Choroid plexus epithelial cell (primary cell): Measurements from ENCODE around the gene PLCG2.

Experiments
- DNase-seq: peaks from one replicate; pipeline ENCODE4 v3.0.0-alpha.2; 2010; ENCODE audit warnings: low read depth
- H3K4me3 ChIP-seq: 2 replicates; pipeline ENCODE4 v1.5.1; 2011; ENCODE audit warnings: low read depth, mild to moderate bottlenecking, control low read depth, low read length, moderate library complexity
- TF ChIP-seq, protein P1 (sequence below): conservative IDR thresholded peaks from 2 replicates; pipeline ENCODE4 v1.5.1; 2011; ENCODE audit warnings: low read depth, mild to moderate bottlenecking, control low read depth, inconsistent platforms, low read length, moderate library complexity

The PLCG2 gene

DNA sequence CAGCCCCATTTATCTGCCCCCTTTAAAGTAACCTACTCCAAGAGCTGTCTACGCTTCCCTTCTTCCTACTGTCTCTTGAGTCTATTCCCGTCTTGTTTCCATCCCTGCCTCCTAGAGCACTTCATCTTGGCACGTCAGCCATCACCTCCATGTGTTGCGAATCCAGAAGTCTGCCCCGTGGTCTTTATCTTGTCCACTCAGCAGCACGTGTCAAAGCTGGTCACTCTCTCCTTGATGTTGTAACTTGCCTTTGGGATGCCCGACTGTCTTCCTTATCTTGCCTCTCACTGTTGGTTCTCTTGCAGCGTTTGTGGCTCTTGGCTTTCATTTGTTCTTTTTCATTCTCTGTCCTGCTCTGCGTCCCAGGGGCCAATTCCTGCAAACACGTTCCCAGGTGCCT lies 99.4 kb downstream of the PLCG2 start:
- H3K4me3 ChIP-seq, result no peak overlapping the region
- TF ChIP-seq, protein P1, sequence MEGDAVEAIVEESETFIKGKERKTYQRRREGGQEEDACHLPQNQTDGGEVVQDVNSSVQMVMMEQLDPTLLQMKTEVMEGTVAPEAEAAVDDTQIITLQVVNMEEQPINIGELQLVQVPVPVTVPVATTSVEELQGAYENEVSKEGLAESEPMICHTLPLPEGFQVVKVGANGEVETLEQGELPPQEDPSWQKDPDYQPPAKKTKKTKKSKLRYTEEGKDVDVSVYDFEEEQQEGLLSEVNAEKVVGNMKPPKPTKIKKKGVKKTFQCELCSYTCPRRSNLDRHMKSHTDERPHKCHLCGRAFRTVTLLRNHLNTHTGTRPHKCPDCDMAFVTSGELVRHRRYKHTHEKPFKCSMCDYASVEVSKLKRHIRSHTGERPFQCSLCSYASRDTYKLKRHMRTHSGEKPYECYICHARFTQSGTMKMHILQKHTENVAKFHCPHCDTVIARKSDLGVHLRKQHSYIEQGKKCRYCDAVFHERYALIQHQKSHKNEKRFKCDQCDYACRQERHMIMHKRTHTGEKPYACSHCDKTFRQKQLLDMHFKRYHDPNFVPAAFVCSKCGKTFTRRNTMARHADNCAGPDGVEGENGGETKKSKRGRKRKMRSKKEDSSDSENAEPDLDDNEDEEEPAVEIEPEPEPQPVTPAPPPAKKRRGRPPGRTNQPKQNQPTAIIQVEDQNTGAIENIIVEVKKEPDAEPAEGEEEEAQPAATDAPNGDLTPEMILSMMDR, result no peak
- DNase-seq, result no peak

DNA sequence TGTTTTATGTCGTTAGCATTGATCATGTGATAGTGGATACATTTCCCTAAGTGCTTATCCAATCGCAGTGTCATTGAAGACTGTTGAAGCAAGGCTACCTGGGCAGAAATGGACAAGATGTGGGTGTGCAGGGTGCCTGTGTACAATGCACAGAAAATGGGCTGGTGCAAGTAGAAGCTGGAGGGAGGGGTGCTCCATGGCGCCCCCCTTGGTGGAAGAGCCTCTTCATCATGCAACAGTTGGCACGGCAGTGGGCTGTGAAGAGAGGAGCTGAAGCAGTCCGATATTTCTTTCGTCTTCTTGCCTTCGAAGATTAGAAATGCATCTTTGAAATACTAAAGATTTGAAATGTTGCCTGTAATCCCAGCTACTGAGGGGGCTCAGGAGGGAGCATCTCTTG lies 100.5 kb downstream of the PLCG2 start:
- DNase-seq, result no peak
- TF ChIP-seq, protein P1, result peak; percentile 32
- H3K4me3 ChIP-seq, result no peak overlapping the region

DNA sequence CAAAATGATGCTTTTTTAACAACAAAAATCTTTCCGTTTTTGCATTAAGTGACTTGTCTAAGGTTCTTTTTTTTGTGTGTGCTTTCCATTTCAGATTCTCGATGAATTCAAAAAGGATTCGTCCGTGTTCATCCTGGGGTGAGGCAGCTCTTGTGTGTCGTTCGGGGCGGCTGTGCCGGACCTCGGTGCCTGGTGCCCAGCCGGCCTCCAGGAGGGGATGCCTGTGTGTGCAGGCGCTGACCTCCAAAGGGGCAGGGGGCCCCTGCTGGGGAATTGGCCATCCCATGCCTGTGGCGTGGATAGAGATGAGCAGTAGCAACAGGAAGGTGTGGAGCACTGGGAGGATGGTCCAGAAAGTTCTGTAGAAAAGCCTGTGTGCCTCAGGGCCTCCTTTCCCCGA lies 101.7 kb downstream of the PLCG2 start:
- H3K4me3 ChIP-seq, result no peak overlapping the region
- DNase-seq, result no peak
- TF ChIP-seq, protein P1, result no peak

DNA sequence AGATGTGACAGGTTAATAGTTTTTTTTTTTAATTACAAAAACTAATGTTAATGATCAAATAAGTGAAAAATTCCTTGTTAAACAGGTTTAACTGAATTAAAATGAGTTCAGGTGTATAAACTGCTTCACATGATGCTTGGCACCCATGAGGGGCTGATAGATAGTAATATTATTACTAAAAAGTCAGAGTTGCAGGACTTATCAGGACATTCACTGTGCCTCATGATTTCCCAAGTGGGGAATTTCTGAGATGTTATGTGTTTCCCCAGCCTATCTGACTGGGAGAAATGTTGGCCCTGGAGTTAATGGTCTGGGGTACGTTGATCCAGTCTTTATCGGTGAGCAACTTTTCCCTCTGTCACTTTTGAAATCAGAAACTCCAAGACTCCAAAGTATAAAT lies 102.1 kb downstream of the PLCG2 start:
- H3K4me3 ChIP-seq, result no peak overlapping the region
- TF ChIP-seq, protein P1, result no peak
- DNase-seq, result no peak

DNA sequence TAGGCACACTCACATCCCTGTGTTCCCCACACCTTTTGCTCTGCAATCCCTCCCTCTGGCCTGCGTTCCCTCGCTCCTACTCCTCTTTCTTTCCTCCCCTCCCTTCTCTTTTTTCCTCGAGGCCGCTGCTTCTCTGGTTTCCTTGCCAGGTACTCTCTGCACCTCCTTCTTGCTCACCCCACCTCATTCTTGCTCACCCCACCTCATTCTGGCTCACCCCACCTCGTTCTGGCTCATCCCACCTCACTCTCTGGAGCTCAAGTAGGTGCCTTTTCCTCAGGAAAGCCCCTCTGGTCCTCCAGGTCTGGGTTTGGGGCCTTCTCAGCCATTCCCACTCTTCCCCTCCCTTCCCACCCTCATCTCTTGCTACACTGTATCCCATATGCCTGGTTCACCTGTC lies 103.5 kb downstream of the PLCG2 start:
- DNase-seq, result no peak
- H3K4me3 ChIP-seq, result no peak overlapping the region
- TF ChIP-seq, protein P1, result no peak

DNA sequence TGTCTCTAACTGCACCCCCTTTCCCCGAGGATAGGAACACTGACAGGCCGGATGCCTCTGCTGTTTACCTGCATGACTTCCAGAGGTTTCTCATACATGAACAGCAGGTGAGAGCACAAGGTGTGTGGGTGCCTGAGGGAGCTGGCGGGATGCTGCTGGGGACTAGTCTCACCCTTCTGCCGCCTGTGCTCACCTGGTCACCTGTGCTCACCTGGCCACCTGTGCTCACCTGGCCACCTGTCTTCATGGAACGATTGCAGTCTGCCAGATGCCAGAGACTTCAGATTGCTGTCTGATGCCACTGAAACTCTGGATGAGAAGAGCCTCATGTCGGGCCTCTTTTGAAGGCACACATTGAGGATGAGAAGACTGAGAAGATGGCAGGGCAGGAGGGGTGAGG lies 104.1 kb downstream of the PLCG2 start:
- TF ChIP-seq, protein P1, result no peak
- H3K4me3 ChIP-seq, result no peak overlapping the region
- no peak for DNase-seq

DNA sequence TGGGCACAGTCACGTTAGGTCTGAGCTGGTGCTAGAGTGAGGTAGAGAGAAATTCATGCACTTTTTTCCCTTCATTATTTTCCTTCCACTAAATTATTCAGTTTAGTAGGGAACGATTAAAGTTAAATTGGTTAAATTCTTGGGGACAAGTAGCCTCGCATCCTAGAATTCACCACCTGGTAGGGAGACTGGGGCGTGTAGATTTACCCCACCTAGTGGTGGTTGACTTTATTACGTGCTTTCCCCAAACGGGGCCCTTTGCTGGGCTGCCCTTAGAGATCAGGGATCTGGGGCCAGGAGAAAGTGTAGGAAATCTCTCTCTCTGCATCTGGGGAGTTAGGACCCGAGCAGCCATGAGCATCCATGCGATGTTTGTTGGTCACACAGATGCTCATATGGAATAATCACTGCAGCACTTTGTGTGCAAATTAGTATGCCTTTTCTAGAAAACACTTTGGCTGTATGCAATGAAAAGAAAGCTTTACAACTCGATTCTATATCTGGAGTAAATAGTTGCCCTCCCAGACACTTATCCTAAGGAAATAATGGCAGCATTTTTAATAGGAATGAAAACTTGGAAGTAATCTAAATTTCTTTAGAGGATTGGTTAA lies 107.0 kb downstream of the PLCG2 start:
- H3K4me3 ChIP-seq, result no peak overlapping the region
- DNase-seq, result peak; percentile 61
- TF ChIP-seq, protein P1, result peak; percentile 82
